ENCODE results near the gene TTC29.

- TF ChIP-seq CTCF (conservative IDR thresholded peaks at IDR 0.05; ENCODE audit: low read length) (no peak), EZH2phosphoT487 (IDR thresholded peaks at IDR 0.05; ENCODE audit: borderline replicate concordance, low read depth, low read length) (no peak)
Observed at GRCh38 chr4:146709956-146710355, 235.7 kb downstream of the TTC29 start.
